ENCODE data around the gene NFIC.

NFIC gene

GRCh38 chr19:3467437-3468198 lies 101.2 kb downstream of the NFIC start:
- no peak for DNase-seq (ENCODE audit: low spot score)

GRCh38 chr19:3468211-3468610 lies 101.8 kb downstream of the NFIC start:
- DNase-seq (ENCODE audit: low spot score): no peak

- DNase-seq (ENCODE audit: low spot score): no peak
Measured at GRCh38 chr19:3469638-3470499, 103.5 kb downstream of the NFIC start.

GRCh38 chr19:3470500-3471128 lies 104.2 kb downstream of the NFIC start:
- DNase-seq (ENCODE audit: low spot score): no peak

- DNase-seq (ENCODE audit: low spot score): peak; percentile 73
Measured at GRCh38 chr19:3471954-3472655, 105.7 kb downstream of the NFIC start.

GRCh38 chr19:3474010-3474409 lies 107.6 kb downstream of the NFIC start:
- DNase-seq (ENCODE audit: low spot score): no peak

GRCh38 chr19:3474614-3475013 lies 108.2 kb downstream of the NFIC start:
- no peak for DNase-seq (ENCODE audit: low spot score)

GRCh38 chr19:3475449-3475848 lies 109.1 kb downstream of the NFIC start:
- no peak for DNase-seq (ENCODE audit: low spot score)

- DNase-seq (ENCODE audit: low spot score): no peak
Measured at GRCh38 chr19:3476830-3477229, 110.4 kb downstream of the NFIC start.

GRCh38 chr19:3477506-3477905 lies 111.1 kb downstream of the NFIC start:
- no peak for DNase-seq (ENCODE audit: low spot score)

- DNase-seq (ENCODE audit: low spot score): no peak
Measured at GRCh38 chr19:3477951-3478350, 111.6 kb downstream of the NFIC start.

GRCh38 chr19:3478409-3479176 lies 112.2 kb downstream of the NFIC start:
- no peak for DNase-seq (ENCODE audit: low spot score)

GRCh38 chr19:3479177-3479833 lies 112.9 kb downstream of the NFIC start:
- peak; percentile 61 for DNase-seq (ENCODE audit: low spot score)

- DNase-seq (ENCODE audit: low spot score): no peak
Measured at GRCh38 chr19:3479834-3480215, 113.4 kb downstream of the NFIC start.

GRCh38 chr19:3480383-3481091 lies 114.2 kb downstream of the NFIC start, which contains the start of gene SMIM24:
Gene SMIM24 (minus strand): TSS chr19:3480525. CDS start chr19:3480463, 62 bp downstream.
- no peak for DNase-seq (ENCODE audit: low spot score)

- no peak for DNase-seq (ENCODE audit: low spot score)
Measured at GRCh38 chr19:3481241-3482090, 115.1 kb downstream of the NFIC start.

GRCh38 chr19:3482507-3483225 lies 116.3 kb downstream of the NFIC start:
- DNase-seq (ENCODE audit: low spot score): peak; percentile 57

GRCh38 chr19:3483226-3483628 lies 116.8 kb downstream of the NFIC start, which contains the start of gene SMIM44:
Gene SMIM44 (minus strand): TSS chr19:3483441. CDS start chr19:3483403, 38 bp downstream.
- DNase-seq (ENCODE audit: low spot score): no peak
